NCI-H2107 treated with DMSO at 0.1 percent for 48 hours (cell line): ENCODE results near the gene CPSF7.
A peak's percentile ranks its signal among the peaks of the same experiment; 100 is the strongest.
"Not testable (repeated sequence)": the region's sequence is repeated elsewhere in the genome, so short reads cannot be mapped to it uniquely, and the experiment has no call there.

Source experiments
- DNase-seq: peaks from one replicate; lab custom pipeline; 2025; ENCODE audit not compliant: unreplicated experiment; lab: John Stamatoyannopoulos, UW

Gene CPSF7

GRCh38 chr11:61384271-61385242 is 45.2 kb downstream of the CPSF7 start:
- DNase-seq, result no peak

DNA sequence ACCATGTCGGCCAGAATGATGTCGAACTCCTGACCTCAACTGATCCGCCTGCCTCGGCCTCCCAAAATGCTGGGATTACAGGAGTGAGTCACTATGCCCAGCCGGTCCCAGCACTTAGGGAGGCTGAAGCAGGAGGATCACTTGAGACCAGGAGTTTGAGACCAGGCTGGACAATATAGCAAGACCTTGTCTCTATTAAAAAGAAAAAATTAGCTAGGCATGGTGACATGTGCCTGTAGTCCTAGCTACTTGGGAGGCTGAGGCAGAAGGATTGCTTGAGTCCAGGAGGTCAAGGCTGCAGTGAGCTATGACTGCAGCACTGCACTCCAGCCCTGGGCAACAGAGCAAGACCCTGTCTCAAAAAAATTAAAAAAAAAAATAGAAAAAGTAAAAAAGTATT is 45.9 kb downstream of the CPSF7 start:
- not testable (repeated sequence) for DNase-seq

DNA sequence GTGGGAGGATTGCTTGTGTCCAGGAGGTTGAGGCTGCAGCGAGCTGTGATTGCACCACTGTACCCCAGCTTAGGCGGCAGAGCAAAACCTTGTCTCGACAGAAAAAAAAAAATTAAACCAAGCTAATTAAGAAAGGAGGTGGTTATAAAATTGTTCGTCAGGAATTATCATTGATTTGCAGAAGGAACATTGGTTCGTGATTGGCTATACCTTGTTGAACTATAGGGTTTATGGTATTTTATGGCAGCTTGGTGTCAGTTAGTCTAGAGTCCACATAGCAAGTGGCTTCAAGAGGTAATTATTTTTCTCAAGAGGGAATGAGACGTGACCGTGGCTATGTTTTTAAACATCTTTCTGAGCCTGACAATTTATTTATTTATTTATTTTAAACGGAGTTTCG is 48.9 kb downstream of the CPSF7 start:
- DNase-seq, result no peak

- DNase-seq, result no peak
Observed at GRCh38 chr11:61378713-61379313, 51.0 kb downstream of the CPSF7 start.

DNA sequence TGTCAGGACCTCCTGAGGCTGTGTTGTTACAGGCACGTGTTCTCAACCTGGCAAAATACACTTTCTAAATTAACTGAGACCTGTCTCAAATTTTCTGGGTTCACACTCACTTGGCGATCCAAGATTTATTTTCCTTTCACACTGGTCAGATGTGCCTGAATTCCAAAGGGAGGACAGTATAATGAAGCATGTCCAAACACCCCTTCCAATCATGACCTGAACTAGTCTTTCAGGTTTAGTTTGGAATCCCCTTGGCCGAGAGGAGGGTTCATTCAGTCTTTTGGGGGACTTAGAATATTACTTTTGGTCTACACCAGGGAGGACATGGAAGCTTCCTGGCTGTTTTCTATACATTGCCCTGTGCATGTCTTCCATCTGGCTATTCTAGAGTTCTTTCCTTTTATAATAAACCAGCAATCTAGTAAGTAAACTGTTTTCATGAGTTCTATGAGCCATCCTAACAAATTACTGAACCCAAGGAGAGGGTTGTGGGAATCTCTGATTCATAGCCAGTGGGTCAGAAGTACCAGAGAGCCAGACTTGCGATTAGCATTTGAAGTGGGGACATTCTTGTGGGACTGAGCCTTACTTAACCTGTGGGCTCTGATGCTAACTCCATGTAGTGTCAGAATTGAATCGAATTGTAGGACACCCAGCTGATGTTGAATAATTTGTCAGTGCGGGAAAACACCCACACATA is 52.2 kb downstream of the CPSF7 start:
- no peak for DNase-seq

- DNase-seq, result no peak
Observed at GRCh38 chr11:61375761-61376108, 54.0 kb downstream of the CPSF7 start.

DNA sequence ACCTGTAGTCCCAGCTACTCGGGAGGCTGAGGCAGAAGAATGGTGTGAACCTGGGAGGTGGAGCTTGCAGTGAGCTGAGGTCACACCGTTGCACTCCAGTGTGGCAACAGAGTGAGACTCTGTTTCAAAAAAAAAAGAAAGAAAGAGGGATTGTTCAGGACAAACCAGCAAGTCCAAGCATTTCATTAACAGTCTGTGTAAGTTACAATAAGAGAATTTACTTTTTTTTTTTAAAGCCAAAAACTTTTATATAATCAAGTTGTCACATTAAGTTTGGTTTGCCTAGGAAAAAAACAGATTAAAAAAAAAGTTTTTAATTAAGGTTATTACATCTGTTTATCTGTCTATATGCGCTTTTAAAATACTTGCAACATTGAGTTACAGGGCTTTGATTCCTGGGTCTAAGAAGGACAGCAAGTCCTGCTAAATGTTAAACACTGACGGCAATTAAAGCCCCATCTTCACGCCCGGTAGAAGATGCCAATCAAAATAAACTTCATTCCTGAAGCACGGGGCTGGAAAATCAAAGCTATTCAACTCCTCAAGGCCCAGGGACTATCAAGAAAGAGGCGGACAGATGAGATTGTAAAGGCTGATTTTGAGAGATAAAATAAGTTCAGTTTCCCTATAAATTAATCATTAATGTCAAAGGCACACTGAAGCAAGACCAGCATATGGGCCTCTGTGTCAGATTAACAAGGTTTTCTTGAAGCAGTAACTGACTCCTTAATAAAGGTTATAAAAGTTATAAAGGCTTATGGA is 56.9 kb downstream of the CPSF7 start:
- DNase-seq, result no peak

DNA sequence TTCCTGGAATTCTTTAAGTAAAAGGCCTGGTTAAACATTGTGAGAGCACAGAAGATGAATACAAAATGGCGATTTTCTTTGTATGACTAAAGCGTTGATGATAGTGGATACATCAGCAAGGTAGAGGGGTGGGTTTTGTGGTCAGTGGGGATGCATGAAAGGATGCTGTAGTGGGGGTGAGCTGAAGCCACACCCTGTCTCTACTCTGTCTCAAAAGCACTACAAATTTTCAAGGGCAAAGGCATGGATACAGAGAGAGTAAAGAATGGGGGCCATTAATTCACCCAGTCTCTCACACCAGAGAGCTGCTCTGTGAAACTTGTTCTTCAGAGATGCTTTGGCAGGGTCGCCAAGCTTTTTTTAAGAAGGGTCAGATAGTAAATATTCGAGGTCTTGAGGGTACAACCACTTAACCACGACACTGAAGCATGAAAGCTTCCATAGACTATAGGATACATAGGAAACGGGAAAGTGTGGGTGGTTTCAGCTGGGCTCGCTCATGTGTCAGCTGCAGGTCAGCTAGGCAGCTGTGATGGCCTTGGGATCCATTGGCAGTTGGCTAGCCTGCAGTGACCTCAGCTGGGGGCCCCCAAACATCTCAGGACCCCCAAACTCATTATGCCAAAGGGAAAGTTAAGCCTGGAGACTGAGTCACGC is 59.3 kb downstream of the CPSF7 start:
- DNase-seq, result no peak

- no peak for DNase-seq
Observed at GRCh38 chr11:61369372-61370348, 60.1 kb downstream of the CPSF7 start.

- DNase-seq, result no peak
Observed at GRCh38 chr11:61368646-61369045, 61.1 kb downstream of the CPSF7 start.

GRCh38 chr11:61367406-61367805 is 62.4 kb downstream of the CPSF7 start:
- no peak for DNase-seq

- no peak for DNase-seq
Observed at GRCh38 chr11:61364012-61364675, 65.6 kb downstream of the CPSF7 start.

- DNase-seq, result no peak
Observed at GRCh38 chr11:61362542-61362875, 67.3 kb downstream of the CPSF7 start.

- DNase-seq, result peak; percentile 71
Observed at GRCh38 chr11:61361741-61362541, 67.8 kb downstream of the CPSF7 start, which contains the start of the genes CYB561A3 and TMEM138. TSS of gene CYB561A3 (minus strand) at chr11:61361882. CDS start at chr11:61356713, 5,169 bp downstream. TSS of gene TMEM138 (plus strand) at chr11:61362374. CDS start at chr11:61364391, 2,017 bp downstream.

DNA sequence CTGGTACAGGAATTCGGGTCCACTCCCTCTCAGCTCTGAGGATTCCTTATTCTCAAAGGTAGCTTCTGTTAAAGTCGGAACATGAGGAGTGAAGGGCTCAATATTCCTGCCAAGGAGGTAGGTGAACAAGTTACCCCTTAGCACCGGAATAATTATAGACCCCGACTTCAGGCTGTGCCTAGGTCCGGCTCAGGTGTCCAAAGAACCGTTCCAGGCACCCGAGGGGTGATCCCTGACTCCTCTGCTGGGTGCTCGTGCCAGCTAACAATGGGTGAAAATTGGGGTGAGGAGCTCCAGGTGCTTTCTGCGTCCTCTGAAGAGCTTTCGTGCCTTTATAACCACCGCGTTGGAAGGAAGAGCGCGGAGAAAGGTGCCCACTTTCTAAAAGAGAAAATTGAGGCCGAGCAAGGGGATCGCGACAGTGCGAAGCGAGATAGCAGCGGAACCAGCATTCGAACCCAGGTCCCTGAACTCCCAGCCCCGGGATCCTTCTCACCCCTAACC is 68.5 kb downstream of the CPSF7 start:
- no peak for DNase-seq

DNA sequence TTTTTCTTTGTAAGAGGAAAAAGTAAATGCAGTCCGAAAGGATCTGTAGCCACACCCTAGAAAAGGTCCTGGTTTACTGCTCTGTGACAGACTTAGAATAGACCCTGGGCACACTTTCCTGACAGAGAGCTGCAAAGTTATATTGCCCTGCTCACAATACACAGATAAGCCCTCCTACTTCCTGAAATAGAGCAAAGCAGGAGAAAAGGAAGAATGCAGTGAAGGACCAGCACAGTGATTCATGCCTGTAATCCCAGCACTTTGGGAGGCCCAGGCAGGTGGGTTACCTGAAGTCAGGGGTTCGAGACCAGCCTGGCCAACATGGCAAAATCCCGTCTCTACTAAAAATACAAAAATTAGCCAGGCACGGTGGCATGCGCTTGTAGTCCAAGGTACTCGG is 70.3 kb downstream of the CPSF7 start:
- DNase-seq, result no peak

- DNase-seq, result no peak
Observed at GRCh38 chr11:61358566-61358965, 71.2 kb downstream of the CPSF7 start.

- DNase-seq, result no peak
Observed at GRCh38 chr11:61357894-61358239, 71.9 kb downstream of the CPSF7 start.
